DOHH2 (cell line): ENCODE data around the gene COL1A1.
A peak's percentile ranks its signal among the peaks of the same experiment; 100 is the strongest.

Experiments
- H3F3A ChIP-seq: fragments of 200-600 bp; sonication (generic), shearing (Covaris generic); 2 replicates; pipeline ENCODE4 v1.6.0; 2016; ENCODE audit warnings: antibody characterized with exemption, mild to moderate bottlenecking; ENCODE audit not compliant: control insufficient read depth, insufficient read depth
- H3K27ac ChIP-seq: fragments of 200-600 bp; sonication (generic); 2 replicates; pipeline ENCODE4 v1.5.1; 2014; ENCODE audit warnings: low read depth, mild to moderate bottlenecking, low read length, moderate library complexity
- H3K27me3 ChIP-seq: fragments of 200-600 bp; sonication (generic); 2 replicates; pipeline ENCODE4 v1.6.1; 2014; ENCODE audit warnings: mild to moderate bottlenecking, low read length, mixed read lengths; ENCODE audit not compliant: control insufficient read depth
- H3K36me3 ChIP-seq: fragments of 200-600 bp; sonication (generic); 2 replicates; pipeline ENCODE4 v1.6.1; 2014; ENCODE audit warnings: mild to moderate bottlenecking, low read length, moderate library complexity, mixed read lengths; ENCODE audit not compliant: control insufficient read depth
- H3K4me1 ChIP-seq: fragments of 200-600 bp; sonication (generic); 2 replicates; pipeline ENCODE4 v1.6.1; 2014; ENCODE audit warnings: mild to moderate bottlenecking, low read length, mixed read lengths; ENCODE audit not compliant: control insufficient read depth
- H3K4me2 ChIP-seq: fragments of 200-600 bp; sonication (generic); 2 replicates; pipeline ENCODE4 v1.6.0; 2014; ENCODE audit warnings: mild to moderate bottlenecking, low read length, moderate library complexity
- H3K4me3 ChIP-seq: fragments of 200-600 bp; sonication (generic); 2 replicates; pipeline ENCODE4 v1.5.1; 2014; ENCODE audit warnings: mild to moderate bottlenecking, low read length, mixed read lengths
- H3K79me2 ChIP-seq: fragments of 200-600 bp; sonication (generic); 2 replicates; pipeline ENCODE4 v1.6.1; 2014; ENCODE audit warnings: mild to moderate bottlenecking, low read length, mixed read lengths; ENCODE audit not compliant: control insufficient read depth
- H3K9me2 ChIP-seq: fragments of 200-600 bp; sonication (generic); replicated peaks from 2 replicates; pipeline ENCODE4 v1.6.1; 2014; ENCODE audit warnings: mild to moderate bottlenecking, low read length, mixed read lengths; ENCODE audit not compliant: control insufficient read depth
- H3K9me3 ChIP-seq: fragments of 200-600 bp; sonication (generic); 2 replicates; pipeline ENCODE4 v1.6.1; 2014; ENCODE audit warnings: antibody characterized with exemption, low read length, mixed read lengths; ENCODE audit not compliant: control insufficient read depth, insufficient read depth
- H4K20me1 ChIP-seq: fragments of 200-600 bp; sonication (generic); 2 replicates; pipeline ENCODE4 v1.6.0; 2014; ENCODE audit warnings: low read depth, mild to moderate bottlenecking, antibody characterized with exemption, low read length, moderate library complexity; ENCODE audit not compliant: control insufficient read depth, insufficient read depth
- CTCF ChIP-seq: fragments of 200-600 bp; sonication (generic); IDR thresholded peaks from one replicate; pipeline ENCODE4 v1.5.1; 2014; ENCODE audit warnings: antibody characterized with exemption, mild to moderate bottlenecking, low read depth, low read length; ENCODE audit not compliant: poor library complexity, severe bottlenecking
- EZH2phosphoT487 ChIP-seq: fragments of 200-600 bp; sonication (generic); IDR thresholded peaks from 2 replicates; pipeline ENCODE4 v1.6.1; 2017; ENCODE audit warnings: borderline replicate concordance, mild to moderate bottlenecking, antibody characterized with exemption, low read length, moderate library complexity, mixed read lengths

Gene COL1A1

GRCh38 chr17:50163843-50164696 lies 37.4 kb downstream of the COL1A1 start:
- H3K27ac ChIP-seq, result no peak overlapping the region
- H4K20me1 ChIP-seq, result no peaks in the 10 kb centered on the region
- H3K4me1 ChIP-seq, result peaks cover 29% of the 10 kb centered on the region
- H3K27me3 ChIP-seq, result peaks cover 19% of the 10 kb centered on the region
- no peaks in the 10 kb centered on the region for H3K9me3 ChIP-seq
- no peaks in the 10 kb centered on the region for H3K9me2 ChIP-seq
- H3F3A ChIP-seq, result peaks cover 6% of the 10 kb centered on the region; the same call in 1 of the 2 replicates
- H3K4me3 ChIP-seq, result no peak overlapping the region
- TF ChIP-seq CTCF (no peak), EZH2phosphoT487 (no peak)
- no peak overlapping the region for H3K4me2 ChIP-seq
- H3K36me3 ChIP-seq, result no peaks in the 10 kb centered on the region
- no peaks in the 10 kb centered on the region for H3K79me2 ChIP-seq

GRCh38 chr17:50162466-50163254 lies 38.8 kb downstream of the COL1A1 start:
- no peak for TF ChIP-seq EZH2phosphoT487
- TF ChIP-seq CTCF, result no peak
- no peaks in the 10 kb centered on the region for H3K9me3 ChIP-seq
- H4K20me1 ChIP-seq, result no peaks in the 10 kb centered on the region
- no peaks in the 10 kb centered on the region for H3K9me2 ChIP-seq
- no peak overlapping the region for H3K27ac ChIP-seq
- peaks cover 24% of the 10 kb centered on the region for H3K4me1 ChIP-seq
- H3F3A ChIP-seq, result peaks cover 6% of the 10 kb centered on the region; the same call in 1 of the 2 replicates
- no peak overlapping the region for H3K4me2 ChIP-seq
- H3K27me3 ChIP-seq, result peaks cover 5% of the 10 kb centered on the region
- H3K4me3 ChIP-seq, result no peak overlapping the region
- H3K79me2 ChIP-seq, result no peaks in the 10 kb centered on the region
- no peaks in the 10 kb centered on the region for H3K36me3 ChIP-seq

- peaks cover 5% of the 10 kb centered on the region; the same call in 1 of the 2 replicates for H3K27me3 ChIP-seq
- no peak for TF ChIP-seq EZH2phosphoT487
- TF ChIP-seq CTCF, result no peak
- H3K4me3 ChIP-seq, result peak overlapping the region; percentile 88
- H3K9me2 ChIP-seq, result no peaks in the 10 kb centered on the region
- H3K9me3 ChIP-seq, result no peaks in the 10 kb centered on the region
- H3K4me1 ChIP-seq, result peaks cover 22% of the 10 kb centered on the region
- peak overlapping the region; percentile 99 for H3K4me2 ChIP-seq
- no peaks in the 10 kb centered on the region for H3K36me3 ChIP-seq
- no peaks in the 10 kb centered on the region for H4K20me1 ChIP-seq
- H3F3A ChIP-seq, result peaks cover 6% of the 10 kb centered on the region; the same call in 1 of the 2 replicates
- H3K79me2 ChIP-seq, result no peaks in the 10 kb centered on the region
- no peak overlapping the region for H3K27ac ChIP-seq
Measured at GRCh38 chr17:50161911-50162288, 39.5 kb downstream of the COL1A1 start.
